Stimulated activated CD4-positive, alpha-beta T cell treated with anti-CD3 and anti-CD28 coated beads, Interleukin-4, amount 100 ng/mL, for 1 hour (primary cell): ENCODE measurements around the gene MYH14.

Source experiments
- DNase-seq: peaks from one replicate; pipeline ENCODE4 v3.0.0-alpha.2; 2020

MYH14 gene

GRCh38 chr19:50203281-50204080 is at the start of gene MYH14:
Gene MYH14, plus strand, starts transcription at chr19:50203622. Its CDS starts 6,744 bp downstream, at chr19:50210366.
- DNase-seq: peak; percentile 20

GRCh38 chr19:50154529-50154928 is 48.9 kb upstream of the MYH14 start:
- DNase-seq: no peak

GRCh38 chr19:50155520-50156109 is 47.8 kb upstream of the MYH14 start:
- DNase-seq: no peak

- no peak for DNase-seq
Observed at GRCh38 chr19:50158577-50158976, 44.8 kb upstream of the MYH14 start.

GRCh38 chr19:50159078-50159477 is 44.3 kb upstream of the MYH14 start:
- no peak for DNase-seq

- no peak for DNase-seq
Observed at GRCh38 chr19:50162988-50163387, 40.4 kb upstream of the MYH14 start, which contains the start of gene IZUMO2. Gene IZUMO2, minus strand, starts transcription at chr19:50163281. Its CDS starts 87 bp downstream, at chr19:50163194.

- DNase-seq: no peak
Observed at GRCh38 chr19:50167314-50167721, 36.1 kb upstream of the MYH14 start.

GRCh38 chr19:50171752-50172151 is 31.7 kb upstream of the MYH14 start:
- no peak for DNase-seq

GRCh38 chr19:50172726-50173125 is 30.7 kb upstream of the MYH14 start:
- DNase-seq: no peak

- DNase-seq: no peak
Observed at GRCh38 chr19:50173127-50173526, 30.3 kb upstream of the MYH14 start.

GRCh38 chr19:50174100-50174793 is 29.2 kb upstream of the MYH14 start:
- DNase-seq: no peak

- DNase-seq: no peak
Observed at GRCh38 chr19:50175924-50176323, 27.5 kb upstream of the MYH14 start.

- DNase-seq: no peak
Observed at GRCh38 chr19:50176775-50177174, 26.6 kb upstream of the MYH14 start.

- no peak for DNase-seq
Observed at GRCh38 chr19:50178320-50178719, 25.1 kb upstream of the MYH14 start.

GRCh38 chr19:50178859-50179537 is 24.4 kb upstream of the MYH14 start:
- DNase-seq: no peak

GRCh38 chr19:50181121-50181520 is 22.3 kb upstream of the MYH14 start:
- DNase-seq: no peak

- DNase-seq: no peak
Observed at GRCh38 chr19:50184196-50184595, 19.2 kb upstream of the MYH14 start.

- no peak for DNase-seq
Observed at GRCh38 chr19:50187937-50188336, 15.5 kb upstream of the MYH14 start.

- DNase-seq: no peak
Observed at GRCh38 chr19:50189331-50189730, 14.1 kb upstream of the MYH14 start.

GRCh38 chr19:50190439-50190891 is 13.0 kb upstream of the MYH14 start:
- no peak for DNase-seq

- DNase-seq: no peak
Observed at GRCh38 chr19:50191216-50191615, 12.2 kb upstream of the MYH14 start.

GRCh38 chr19:50192463-50193211 is 10.8 kb upstream of the MYH14 start:
- no peak for DNase-seq
